ENCODE results near the gene ZDHHC13. TPM values are rescaled to one million over a fixed set of nuclear protein-coding genes. Genes with fewer than 3 reads are reported as not detected.

ZDHHC13 gene
- total and polyA plus RNA-seq, 2 of the 4 experiments (the other 2 are of a cell fraction): 7.2 to 15.1 TPM

- Histone ChIP-seq H3K27ac (ENCODE audit: insufficient read depth, low read length) (no peak overlapping the region), H2AK9ac (replicated peaks; ENCODE audit: low read depth, low read length, poor library complexity) (no peak overlapping the region), H2AK5ac (ENCODE audit: low read depth, low read length) (no peak overlapping the region), H3K23ac (ENCODE audit: low read depth, low read length) (no peak overlapping the region), H3K4me2 (ENCODE audit: low read depth, low read length) (no peak overlapping the region), H3K27me3 (ENCODE audit: control insufficient read depth, insufficient read depth, low read length) (peaks cover 2% of the 10 kb centered on the region; the same call in 1 of the 2 replicates), H3K56ac (ENCODE audit: extremely low read depth, insufficient read depth, low read length) (no peak overlapping the region), H3K9me3 (ENCODE audit: control insufficient read depth, insufficient read depth, low read length) (no peaks in the 10 kb centered on the region), H3K79me1 (ENCODE audit: low read depth in 1 of 2, low read length in 2 of 2) (no peaks in the 10 kb centered on the region), H2BK120ac (ENCODE audit: low read depth, low read length) (no peak overlapping the region), H3K4ac (ENCODE audit: low read depth, low read length) (no peak overlapping the region), H3K36me3 (ENCODE audit: control insufficient read depth, insufficient read depth, low read length) (no peaks in the 10 kb centered on the region), H2BK15ac (ENCODE audit: low read depth, low read length) (no peak overlapping the region), H3K9ac (ENCODE audit: low read depth, low read length) (no peak overlapping the region), H4K20me1 (ENCODE audit: insufficient read depth, low read length) (no peaks in the 10 kb centered on the region), H3K4me1 (ENCODE audit: control insufficient read depth, insufficient read depth, low read length) (no peaks in the 10 kb centered on the region), H4K91ac (ENCODE audit: insufficient read depth, low read depth, low read length) (no peak overlapping the region), H3K18ac (ENCODE audit: low read depth, low read length) (no peak overlapping the region), H2BK5ac (ENCODE audit: low read depth, low read length, poor library complexity, severe bottlenecking) (no peak overlapping the region), H2AFZ (replicated peaks; ENCODE audit: low read length, poor library complexity) (no peak overlapping the region), H3K9me1 (ENCODE audit: insufficient read depth, low read length) (no peaks in the 10 kb centered on the region; the same call in 1 of the 2 replicates), H3K14ac (replicated peaks; ENCODE audit: low read depth, low read length) (no peak overlapping the region), H3K4me3 (ENCODE audit: insufficient read depth, low read depth, low read length) (no peak overlapping the region), H4K5ac (ENCODE audit: low read depth, low read length) (no peak overlapping the region), H4K8ac (ENCODE audit: low read depth in 2 of 2, low read length in 2 of 2) (no peak overlapping the region), H2BK20ac (ENCODE audit: low read depth, low read length) (no peak overlapping the region)
- CTCF ChIA-PET: no interaction called here
- ATAC-seq (ENCODE audit: low read depth) (no peak), DNase-seq (no peak)
- 80% methylated on average over 1 of the region's 4 CpGs; no CpG with 5 or more reads in 1 of the 2 experiments for WGBS, 2 experiments (ENCODE audit: extremely low coverage in 2 of 2, insufficient read length in 1 of 2)
- in situ Hi-C loops (cut with MboI; ENCODE audit: low sequenced_read_pairs) (no loop called here), intact Hi-C loops (cut with micrococcal nuclease) (no loop called here), dilution Hi-C loops (cut with HindIII; ENCODE audit: low sequenced_read_pairs, unreplicated experiment) (no loop called here)
- BruUV-seq (replicated peaks): no TSS peak
- POLR2A ChIA-PET (ENCODE audit: unreplicated experiment): no interaction called here
- TF ChIP-seq RFX5 (IDR thresholded peaks at IDR 0.05; ENCODE audit: low read depth, low read length) (no peak), BHLHE40 (IDR thresholded peaks at IDR 0.05; ENCODE audit: low read depth, low read length) (no peak), CEBPB (IDR thresholded peaks at IDR 0.05; ENCODE audit: low read depth, low read length) (no peak), POLR2A (IDR thresholded peaks at IDR 0.05; ENCODE audit: low read depth, low read length) (no peak), NFE2L2 (IDR thresholded peaks at IDR 0.05; ENCODE audit: low read depth, low read length) (no peak), RCOR1 (IDR thresholded peaks at IDR 0.05; ENCODE audit: insufficient replicate concordance, low read length) (no peak), CHD1 (IDR thresholded peaks at IDR 0.05; ENCODE audit: low read depth, low read length) (no peak), SMC3 (IDR thresholded peaks at IDR 0.05; ENCODE audit: low read depth, low read length) (no peak), MAFK (IDR thresholded peaks at IDR 0.05; ENCODE audit: low read depth, low read length) (no peak), FOS (IDR thresholded peaks at IDR 0.05; ENCODE audit: low read depth, low read length) (no peak), ELK1 (IDR thresholded peaks at IDR 0.05; ENCODE audit: borderline replicate concordance, low read depth, low read length) (no peak), CTCF (conservative IDR thresholded peaks at IDR 0.05; ENCODE audit: low read depth, low read length) (no peak), MXI1 (IDR thresholded peaks at IDR 0.05; ENCODE audit: borderline replicate concordance, low read depth, low read length) (no peak), RAD21 (IDR thresholded peaks at IDR 0.05; ENCODE audit: low read length) (no peak)
Measured at GRCh38 chr11:19194620-19195308, 77.8 kb downstream of the ZDHHC13 start.
